ENCODE data around the gene ITGAL. TPM values are rescaled to one million over a fixed set of nuclear protein-coding genes. Genes with fewer than 3 reads are reported as not detected.
A peak's percentile ranks its signal among the peaks of the same experiment; 100 is the strongest.

The ITGAL gene
- total RNA-seq, 1 experiment from 2014 or later = 0.50 TPM

- Histone ChIP-seq H4K20me1 (ENCODE audit: insufficient read depth) (no peaks in the 10 kb centered on the region), H3K4me2 (no peak overlapping the region), H3K4me3 (no peak overlapping the region), H3F3A (ENCODE audit: insufficient read depth, low read depth) (peaks cover 31% of the 10 kb centered on the region), H3K79me2 (ENCODE audit: low read depth) (0 out of 2 replicates have a peak, but pooled peaks cover 4% of the 10 kb centered on the region), H3K27me3 (ENCODE audit: insufficient read depth, low read depth) (no peaks in the 10 kb centered on the region), H2AFZ (no peak overlapping the region), H3K9me3 (ENCODE audit: insufficient read depth, low read depth) (no peaks in the 10 kb centered on the region), H3K27ac (no peak overlapping the region), H3K4me1 (replicated peaks; ENCODE audit: insufficient read depth) (peaks cover 33% of the 10 kb centered on the region), H3K9me2 (ENCODE audit: insufficient read depth) (no peaks in the 10 kb centered on the region), H3K36me3 (ENCODE audit: low read depth) (no peaks in the 10 kb centered on the region)
- DNase-seq = no peak
- TF ChIP-seq EZH2 (IDR thresholded peaks at IDR 0.05; ENCODE audit: low read depth) = no peak
- no peak for TF ChIP-seq CTCF (conservative IDR thresholded peaks at IDR 0.05)
- BruUV-seq (replicated peaks) = no TSS peak
- intact Hi-C loops (cut with micrococcal nuclease; ENCODE audit: unreplicated experiment) = no loop called here
- ChIA-PET POLR2A (ENCODE audit: unreplicated experiment) (no interaction called here), CTCF (interaction anchor here (0.9 to 1.4 kb wide), 2 partner anchors 31 to 137 kb away, joined by 4 read pairs; partner anchors contain the start of gene DCTPP1)
These were observed 94.0 kb downstream of the ITGAL start for GRCh38 chr16:30566531-30566930.

- no peak overlapping the region for H2AFZ ChIP-seq
- H3K9me3 ChIP-seq (ENCODE audit: insufficient read depth, low read depth) = no peaks in the 10 kb centered on the region
- H4K20me1 ChIP-seq (ENCODE audit: insufficient read depth) = no peaks in the 10 kb centered on the region
- peak overlapping the region; percentile 50 for H3K4me2 ChIP-seq
- peaks cover 31% of the 10 kb centered on the region for H3F3A ChIP-seq (ENCODE audit: insufficient read depth, low read depth)
- no peaks in the 10 kb centered on the region for H3K27me3 ChIP-seq (ENCODE audit: insufficient read depth, low read depth)
- ChIA-PET CTCF (interaction anchor here (0.9 kb wide), 1 partner anchor 31 kb away, joined by 4 read pairs; no protein-coding TSS in a partner anchor), POLR2A (ENCODE audit: unreplicated experiment) (interaction anchor here (0.7 kb wide), 1 partner anchor 9 kb away, joined by 11 read pairs; no protein-coding TSS in a partner anchor)
- BruUV-seq (replicated peaks) = no TSS peak
- H3K9me2 ChIP-seq (ENCODE audit: insufficient read depth) = no peaks in the 10 kb centered on the region
- 0 out of 2 replicates have a peak, but pooled peaks cover 4% of the 10 kb centered on the region for H3K79me2 ChIP-seq (ENCODE audit: low read depth)
- DNase-seq = peak in 1 of 2 experiments; percentile 57
- H3K4me3 ChIP-seq = no peak overlapping the region
- no peak for TF ChIP-seq EZH2 (IDR thresholded peaks at IDR 0.05; ENCODE audit: low read depth)
- intact Hi-C loops (cut with micrococcal nuclease; ENCODE audit: unreplicated experiment) = no loop called here
- H3K36me3 ChIP-seq (ENCODE audit: low read depth) = no peaks in the 10 kb centered on the region
- peak overlapping the region; percentile 57 for H3K27ac ChIP-seq
- peaks cover 34% of the 10 kb centered on the region for H3K4me1 ChIP-seq (replicated peaks; ENCODE audit: insufficient read depth)
These were observed 94.8 kb downstream of the ITGAL start for GRCh38 chr16:30567160-30567990.

- peak overlapping the region; percentile 50 for H3K4me2 ChIP-seq
These were observed 95.6 kb downstream of the ITGAL start for GRCh38 chr16:30567991-30568638.

More at GRCh38 chr16:30567991-30568638, 95.6 kb downstream of the ITGAL start:
- Histone ChIP-seq H3K79me2 (ENCODE audit: low read depth) (0 out of 2 replicates have a peak, but pooled peaks cover 4% of the 10 kb centered on the region), H3K27me3 (ENCODE audit: insufficient read depth, low read depth) (no peaks in the 10 kb centered on the region), H3K9me2 (ENCODE audit: insufficient read depth) (no peaks in the 10 kb centered on the region), H3K9me3 (ENCODE audit: insufficient read depth, low read depth) (no peaks in the 10 kb centered on the region), H3K4me3 (no peak overlapping the region), H3K27ac (peak overlapping the region; percentile 57), H4K20me1 (ENCODE audit: insufficient read depth) (no peaks in the 10 kb centered on the region), H3K36me3 (ENCODE audit: low read depth) (no peaks in the 10 kb centered on the region), H3K4me1 (replicated peaks; ENCODE audit: insufficient read depth) (peaks cover 40% of the 10 kb centered on the region), H2AFZ (no peak overlapping the region), H3F3A (ENCODE audit: insufficient read depth, low read depth) (peaks cover 32% of the 10 kb centered on the region)
- POLR2A ChIA-PET (ENCODE audit: unreplicated experiment) = interaction anchor here (0.6 to 0.7 kb wide), 2 partner anchors 10 to 46 kb away, joined by 3 to 11 read pairs; no protein-coding TSS in a partner anchor
- TF ChIP-seq EZH2 (IDR thresholded peaks at IDR 0.05; ENCODE audit: low read depth) = no peak
- no peak for TF ChIP-seq CTCF (conservative IDR thresholded peaks at IDR 0.05)
- DNase-seq = peak in 1 of 2 experiments; percentile 93
- no TSS peak for BruUV-seq (replicated peaks)
- intact Hi-C loops (cut with micrococcal nuclease; ENCODE audit: unreplicated experiment) = no loop called here
- CTCF ChIA-PET = interaction anchor here (0.6 kb wide), 1 partner anchor 890 kb away, joined by 5 read pairs; no protein-coding TSS in a partner anchor
